HG03139 (cell line): ENCODE measurements around the gene RASAL1.

Experiments used
- ATAC-seq: cut with Tn5 transposase; IDR thresholded peaks from one replicate; pipeline ENCODE4 v1.9.1; 2021; ENCODE audit not compliant: unreplicated experiment

Gene RASAL1

DNA sequence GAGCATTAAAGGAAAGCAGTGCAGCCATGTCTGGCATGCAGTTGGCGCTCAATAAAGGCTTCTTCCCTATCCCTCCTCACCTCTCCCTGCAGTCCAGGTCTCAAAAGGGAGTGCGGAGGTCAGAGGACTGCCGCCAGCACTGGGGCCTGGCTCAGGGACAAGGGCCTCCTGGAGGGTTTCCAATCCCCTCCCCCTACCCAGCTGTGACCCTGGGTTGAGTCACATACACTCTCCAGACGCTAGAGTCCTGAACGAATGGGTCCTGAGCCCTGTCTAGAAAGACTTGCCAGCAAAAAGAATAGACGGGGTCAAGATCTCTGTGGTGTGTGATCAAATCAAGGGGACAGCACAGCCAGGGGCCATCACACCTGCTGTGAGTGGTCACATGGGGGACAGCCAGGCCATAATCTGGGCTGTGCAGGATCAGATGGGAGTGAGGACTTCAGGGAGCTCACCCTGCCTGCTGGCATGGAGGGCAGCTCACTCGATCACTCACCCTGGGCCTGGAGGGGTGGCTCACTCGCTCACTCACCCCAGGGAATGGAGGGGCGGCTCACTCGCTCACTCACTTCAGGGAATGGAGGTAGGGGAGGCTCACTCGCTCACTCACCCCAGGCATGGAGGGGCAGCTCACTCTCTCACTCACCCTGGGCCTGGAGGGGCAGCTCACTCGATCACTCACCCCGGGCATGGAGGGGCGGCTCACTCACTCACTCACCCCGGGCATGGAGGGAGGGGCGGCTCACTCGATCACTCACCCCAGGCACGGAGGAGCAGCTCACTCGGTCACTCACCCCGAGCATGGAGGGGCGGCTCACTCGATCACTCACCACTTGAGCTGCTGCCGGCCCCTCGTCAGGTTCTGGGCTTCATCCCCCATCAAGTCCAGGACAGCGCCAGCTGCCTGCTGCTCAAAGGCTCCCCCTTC lies 26.8 kb upstream of the RASAL1 start:
- no peak for ATAC-seq

DNA sequence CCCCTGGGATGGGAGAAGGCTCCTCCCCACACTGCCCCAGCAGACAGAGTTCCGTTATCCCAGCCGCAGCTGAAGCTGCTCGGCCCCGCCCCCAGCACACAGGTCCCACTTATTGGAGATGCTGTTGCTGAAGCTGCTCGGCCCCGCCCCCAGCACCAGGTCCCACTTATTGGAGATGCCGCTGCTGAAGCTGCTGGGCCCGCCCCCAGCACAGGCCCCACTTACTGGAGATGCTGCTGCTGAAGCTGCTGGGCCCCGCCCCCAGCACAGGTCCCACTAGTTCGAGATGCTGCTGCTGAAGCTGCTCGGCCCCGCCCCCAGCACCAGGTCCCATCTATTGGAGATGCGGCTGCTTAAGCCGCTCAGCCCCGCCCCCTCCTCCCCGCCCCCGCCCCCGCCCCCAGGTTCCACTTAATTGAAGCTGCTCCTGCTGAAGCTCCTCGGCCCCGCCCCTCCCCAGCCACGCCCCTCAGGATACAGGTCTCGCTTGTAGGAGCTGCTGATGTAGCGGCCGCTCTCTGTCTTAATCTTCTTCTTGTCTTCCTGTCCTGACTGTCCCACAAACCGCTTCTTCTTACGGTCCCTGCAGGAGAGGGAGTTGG lies 26.0 kb upstream of the RASAL1 start:
- ATAC-seq = no peak

DNA sequence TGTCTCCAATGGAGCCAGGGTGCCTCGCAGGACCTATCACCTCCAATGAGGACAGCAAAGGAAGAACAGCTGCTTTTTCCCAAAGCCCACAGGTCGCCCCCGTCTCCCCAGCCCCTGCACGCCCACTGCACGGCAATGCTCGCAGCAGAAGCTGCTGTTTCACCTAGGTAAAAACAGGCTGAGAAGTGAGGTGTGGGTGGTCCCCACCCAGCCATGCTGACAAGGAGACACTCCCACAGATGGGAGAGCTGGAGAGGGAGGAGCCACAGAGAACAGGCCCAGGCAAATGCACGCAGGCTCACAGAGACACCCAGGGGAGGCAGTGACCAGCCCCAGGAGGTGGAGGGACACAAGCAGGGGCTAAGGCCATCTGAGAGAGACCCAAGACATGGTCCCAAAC lies 24.4 kb upstream of the RASAL1 start:
- no peak for ATAC-seq

DNA sequence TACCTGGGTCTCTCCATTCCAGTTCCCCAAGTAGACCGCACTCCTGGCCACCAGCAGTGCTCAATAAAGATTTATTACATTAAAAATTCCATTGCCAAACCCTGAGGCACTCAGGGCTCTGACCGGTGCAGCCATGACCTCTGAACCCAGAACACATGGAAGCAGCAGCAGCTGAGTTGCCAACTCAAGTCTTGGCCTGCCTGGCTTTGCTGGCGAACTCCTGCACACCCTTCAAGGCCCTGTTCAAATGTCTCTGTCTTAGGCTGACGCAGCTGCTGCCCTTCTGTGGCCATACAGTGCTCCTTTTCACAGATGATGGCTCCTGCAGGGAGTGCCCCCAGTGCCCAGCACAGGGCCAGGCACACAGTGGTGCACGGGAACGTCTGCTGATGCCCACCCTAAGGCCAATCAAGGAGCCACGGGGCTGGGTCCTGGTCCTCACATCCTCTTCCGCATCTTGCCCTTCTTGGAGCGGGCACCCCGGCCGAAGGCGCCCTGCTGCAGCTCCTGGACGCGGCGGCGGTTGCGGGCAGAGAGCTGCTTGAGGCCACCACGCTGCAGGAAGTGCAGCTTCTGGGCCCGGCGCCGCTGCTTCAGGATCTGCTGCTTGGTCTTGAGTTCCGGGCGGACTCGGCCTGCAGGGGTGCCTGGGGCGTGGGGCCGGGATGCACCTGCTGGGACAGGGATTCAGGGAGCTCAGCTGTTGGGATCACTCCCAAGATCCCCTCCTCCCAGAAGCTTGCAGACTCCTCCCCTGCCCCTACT lies 23.1 kb upstream of the RASAL1 start:
- no peak for ATAC-seq

DNA sequence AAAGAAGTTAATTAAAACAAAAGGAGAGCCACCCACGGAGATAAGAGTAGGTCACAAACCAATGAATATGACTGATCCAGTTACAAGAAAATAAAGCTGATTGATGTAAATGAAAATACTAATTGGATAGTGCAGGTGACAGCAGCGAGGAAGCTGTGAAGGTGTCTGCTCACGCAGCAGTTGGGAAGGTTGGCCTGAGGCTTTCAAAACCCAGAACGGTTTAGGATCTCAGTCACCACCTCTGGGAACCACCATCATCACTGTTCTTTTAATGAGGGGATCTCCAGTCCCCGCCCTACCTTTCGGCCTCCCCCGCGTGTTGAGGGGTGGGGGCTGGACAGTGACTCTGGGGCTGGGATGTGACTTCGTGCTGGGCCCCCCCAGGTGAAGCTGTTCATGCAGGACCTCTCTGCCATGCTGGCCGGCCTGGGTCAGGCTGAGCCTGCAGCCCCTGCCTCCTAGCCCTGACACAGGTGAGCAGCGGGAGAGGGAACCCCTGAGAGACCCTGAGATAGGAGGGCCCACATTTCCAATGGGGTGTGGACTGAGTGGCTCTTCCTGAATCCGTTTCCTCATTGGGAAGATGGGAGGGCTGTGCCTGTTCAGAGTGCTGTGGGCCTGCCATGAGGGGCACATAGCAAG lies 21.8 kb upstream of the RASAL1 start:
- no peak for ATAC-seq

DNA sequence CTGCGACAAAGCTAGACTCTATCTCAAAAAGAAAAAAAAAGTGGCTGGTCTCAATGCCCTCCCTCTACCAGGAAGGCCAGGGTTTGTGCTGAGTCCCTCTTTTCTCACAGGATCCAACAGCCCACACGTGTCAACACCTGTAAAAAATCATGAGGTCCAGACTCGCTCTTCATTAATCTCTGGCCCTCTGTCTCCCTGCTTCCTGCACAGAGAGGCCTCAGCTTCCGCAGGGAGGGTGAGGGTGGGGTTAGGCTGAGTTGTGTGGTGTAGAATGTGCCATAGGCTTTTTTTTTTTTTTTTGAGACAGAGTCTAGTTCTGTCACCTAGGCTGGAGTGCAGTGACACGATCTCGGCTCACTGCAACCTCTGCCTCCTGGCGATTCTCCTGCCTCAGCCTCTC lies 20.1 kb upstream of the RASAL1 start:
- no peak for ATAC-seq

DNA sequence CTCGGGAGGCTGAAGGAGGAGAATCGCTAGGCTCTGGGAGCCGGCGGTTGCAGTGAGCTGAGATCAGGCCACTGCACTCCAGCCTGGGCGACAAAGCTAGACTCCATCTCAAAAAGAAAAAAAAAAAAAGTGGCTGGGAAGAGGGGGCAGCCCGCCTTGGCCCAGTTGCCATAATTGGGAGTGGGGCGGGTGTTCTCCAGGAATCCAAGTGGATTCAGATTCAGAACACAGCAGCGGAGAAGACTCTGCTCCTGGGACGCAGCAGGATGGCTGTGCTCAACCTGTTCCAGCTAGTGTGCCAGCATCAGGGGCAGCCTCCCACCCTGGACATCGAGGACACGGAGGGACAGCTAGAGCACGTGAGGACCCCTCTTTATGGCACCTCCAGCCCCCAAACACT lies 19.5 kb upstream of the RASAL1 start:
- ATAC-seq = no peak

DNA sequence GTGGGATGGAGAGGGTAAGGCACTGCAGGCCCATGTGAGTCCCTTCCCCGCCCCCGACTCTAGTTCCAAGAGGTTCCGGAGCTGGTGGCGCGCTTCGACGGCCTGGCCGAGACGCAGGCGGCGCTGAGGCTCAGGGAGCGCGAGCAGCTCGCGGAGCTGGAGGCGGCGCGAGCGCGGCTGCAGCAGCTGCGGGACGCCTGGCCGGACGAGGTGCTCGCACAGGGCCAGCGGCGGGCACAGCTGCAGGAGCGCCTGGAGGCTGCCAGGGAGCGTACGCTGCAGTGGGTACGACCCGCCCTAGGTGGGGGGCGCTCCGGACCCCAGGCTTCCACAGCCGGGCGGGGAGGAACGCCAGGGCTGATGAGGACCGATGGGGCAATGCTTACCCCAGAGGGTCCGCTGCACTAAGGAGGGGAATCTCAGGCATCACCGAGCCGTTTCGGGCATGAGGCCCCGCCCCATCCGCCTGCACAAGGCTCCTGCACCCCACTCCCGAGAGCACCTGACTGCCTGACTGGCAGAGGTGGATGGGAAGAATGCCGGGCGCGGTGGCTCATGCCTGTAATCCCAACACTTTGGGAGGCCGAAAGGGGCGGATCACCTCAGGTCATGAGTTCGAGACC lies 18.9 kb upstream of the RASAL1 start:
- ATAC-seq = no peak

DNA sequence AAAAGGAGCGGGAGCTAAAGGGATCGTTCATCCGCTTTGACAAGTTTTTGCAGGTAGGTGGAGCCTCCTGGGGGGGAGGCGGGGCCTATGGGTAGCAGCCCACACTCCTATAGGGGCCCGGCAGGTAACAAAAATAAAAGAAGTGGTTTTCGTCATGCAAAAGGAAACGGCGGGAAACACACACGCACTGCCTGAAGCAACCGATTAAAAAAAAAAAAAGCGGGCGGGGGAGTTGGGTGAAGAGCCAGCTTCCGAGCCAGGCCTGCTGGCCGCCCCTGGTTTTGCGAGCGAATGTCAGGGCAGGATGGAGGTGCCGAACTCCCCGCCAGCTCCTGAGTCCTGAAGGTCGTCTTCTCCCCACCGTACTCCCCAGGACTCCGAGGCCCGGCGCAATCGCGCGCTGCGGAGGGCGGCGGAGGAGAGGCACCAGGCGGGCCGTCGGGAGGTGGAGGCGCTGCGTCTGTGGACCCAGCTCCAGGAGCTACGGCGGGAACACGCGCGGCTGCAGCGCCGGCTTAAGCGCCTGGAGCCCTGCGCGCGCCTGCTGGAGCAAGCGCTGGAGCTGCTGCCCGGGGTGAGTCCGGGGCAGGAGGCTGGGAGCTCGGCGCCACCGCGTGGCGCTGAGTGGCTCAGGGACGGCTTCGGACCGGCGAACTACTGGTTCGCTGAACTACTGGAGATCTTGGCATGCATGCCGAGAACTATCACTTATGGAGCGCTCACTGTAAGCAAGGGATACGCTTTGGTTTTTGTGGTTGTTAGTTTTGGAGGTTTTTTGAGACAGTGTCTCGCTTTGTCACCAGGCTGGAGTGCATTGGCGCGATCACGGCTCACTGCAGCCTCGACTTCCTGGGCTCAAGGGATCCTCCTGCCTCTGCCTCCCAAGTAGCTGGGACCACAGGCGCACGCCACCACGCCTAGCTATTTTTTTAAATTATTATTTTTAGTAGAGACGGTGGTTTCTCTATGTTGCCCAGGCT lies 17.6 kb upstream of the RASAL1 start:
- no peak for ATAC-seq

DNA sequence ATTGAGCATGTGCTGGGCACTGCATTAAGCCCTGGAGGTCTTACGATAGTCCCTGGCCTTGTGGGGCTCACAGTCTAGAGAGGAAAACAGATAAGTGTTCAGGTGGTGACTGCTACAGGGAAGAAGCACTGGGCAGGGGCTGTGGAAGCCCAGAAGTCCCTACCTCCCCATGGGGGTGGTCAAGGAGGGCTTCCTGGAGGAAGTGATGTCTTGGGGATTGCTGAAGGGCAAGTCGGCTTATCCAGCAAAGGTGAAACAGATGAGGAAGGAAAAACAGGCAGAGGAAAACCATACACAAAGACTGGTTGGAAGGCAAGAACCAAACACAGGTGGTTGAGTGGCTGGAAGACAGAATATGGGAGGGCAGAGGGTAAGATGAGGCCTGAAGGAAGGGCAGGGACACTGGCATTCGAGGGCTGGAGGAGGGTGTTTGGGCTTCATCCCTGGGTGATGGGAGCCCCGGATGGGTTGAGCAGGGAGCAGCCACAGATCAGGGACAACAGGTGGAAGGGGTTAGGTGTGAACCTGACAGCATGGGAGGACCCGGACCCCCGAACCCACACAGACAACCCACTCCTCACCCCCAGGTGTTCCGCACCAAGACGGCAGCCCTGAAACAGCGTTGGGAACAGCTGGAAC lies 16.8 kb upstream of the RASAL1 start:
- ATAC-seq = no peak

DNA sequence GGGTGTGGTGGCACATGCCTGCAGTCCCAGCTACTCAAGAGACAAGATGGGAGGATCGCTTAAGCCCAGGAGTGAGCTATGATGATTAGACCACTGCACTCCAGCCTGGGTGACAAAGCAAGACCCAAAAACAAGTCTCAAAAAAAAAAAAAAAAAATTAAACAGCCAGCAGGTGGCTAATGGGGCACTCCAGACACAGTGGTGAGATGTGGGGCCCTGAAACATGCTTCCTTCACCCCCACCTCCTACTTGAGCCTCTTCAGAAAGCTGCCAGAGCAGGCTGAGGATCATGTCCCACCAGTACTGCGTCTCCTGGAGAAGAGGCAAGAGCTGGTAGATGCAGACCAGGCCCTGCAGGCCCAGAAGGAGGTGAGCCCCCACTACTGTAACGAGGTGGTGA lies 16.1 kb upstream of the RASAL1 start:
- ATAC-seq = no peak

DNA sequence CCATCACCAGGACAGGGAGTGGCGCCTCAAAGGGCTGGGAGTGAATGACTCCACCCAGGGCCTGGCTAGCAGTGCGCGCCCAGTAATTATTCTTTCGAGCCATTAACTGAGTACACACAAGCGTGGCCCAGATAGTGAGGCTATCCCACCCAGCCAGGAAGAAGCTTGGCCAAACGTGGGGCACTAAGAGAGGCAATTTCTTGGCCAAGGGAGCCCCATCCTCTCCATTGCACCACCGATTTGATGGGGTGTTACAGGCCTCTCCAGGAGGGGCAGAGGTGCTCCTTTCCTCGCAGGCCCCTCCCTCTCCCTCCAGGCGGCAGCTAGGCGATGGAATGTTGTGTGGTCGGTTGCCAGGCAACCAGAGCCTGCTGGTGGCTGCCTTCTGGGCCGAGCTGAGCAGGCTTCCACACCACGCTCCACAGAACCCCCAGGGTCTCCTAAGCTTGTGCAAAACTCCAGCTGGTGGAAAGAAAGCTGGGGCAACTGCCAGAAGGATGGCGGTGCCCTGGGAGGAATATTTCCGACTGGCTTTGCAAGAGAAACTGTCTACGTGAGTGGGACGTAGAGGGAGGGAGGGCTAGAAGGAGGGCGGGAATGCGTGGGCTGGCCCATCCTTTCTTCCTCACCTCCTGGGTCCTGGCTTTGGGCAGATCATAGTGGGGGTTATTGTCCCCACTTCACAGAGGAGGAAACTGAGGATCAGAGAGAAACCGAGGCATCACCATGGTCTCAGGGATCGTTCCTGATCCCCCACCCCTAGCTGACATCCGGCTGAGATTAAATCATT lies 14.0 kb upstream of the RASAL1 start, which contains the start of gene CFAP73:
Gene CFAP73, plus strand, starts transcription at position 364 of the 790 bp plus-strand sequence. Its CDS starts 134 bp downstream, at position 498.
- no peak for ATAC-seq

DNA sequence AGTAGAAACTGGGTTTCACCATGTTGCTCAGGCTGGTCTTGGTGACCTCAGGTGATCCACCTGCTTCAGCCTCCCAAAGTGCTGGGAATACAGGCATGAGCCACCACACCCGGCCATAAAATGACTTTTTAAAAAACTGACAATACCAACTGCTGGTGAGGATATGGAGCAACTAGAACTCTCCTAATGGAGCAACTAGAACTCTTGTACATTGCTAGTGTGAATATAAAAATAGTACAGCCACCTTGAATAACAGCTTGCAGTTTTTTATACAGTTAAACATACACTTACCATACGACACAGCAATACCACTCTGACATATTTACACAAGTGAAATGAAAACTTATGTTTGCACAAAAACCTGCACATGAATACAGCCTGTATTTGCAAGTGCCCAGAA lies 11.4 kb upstream of the RASAL1 start:
- ATAC-seq = no peak

DNA sequence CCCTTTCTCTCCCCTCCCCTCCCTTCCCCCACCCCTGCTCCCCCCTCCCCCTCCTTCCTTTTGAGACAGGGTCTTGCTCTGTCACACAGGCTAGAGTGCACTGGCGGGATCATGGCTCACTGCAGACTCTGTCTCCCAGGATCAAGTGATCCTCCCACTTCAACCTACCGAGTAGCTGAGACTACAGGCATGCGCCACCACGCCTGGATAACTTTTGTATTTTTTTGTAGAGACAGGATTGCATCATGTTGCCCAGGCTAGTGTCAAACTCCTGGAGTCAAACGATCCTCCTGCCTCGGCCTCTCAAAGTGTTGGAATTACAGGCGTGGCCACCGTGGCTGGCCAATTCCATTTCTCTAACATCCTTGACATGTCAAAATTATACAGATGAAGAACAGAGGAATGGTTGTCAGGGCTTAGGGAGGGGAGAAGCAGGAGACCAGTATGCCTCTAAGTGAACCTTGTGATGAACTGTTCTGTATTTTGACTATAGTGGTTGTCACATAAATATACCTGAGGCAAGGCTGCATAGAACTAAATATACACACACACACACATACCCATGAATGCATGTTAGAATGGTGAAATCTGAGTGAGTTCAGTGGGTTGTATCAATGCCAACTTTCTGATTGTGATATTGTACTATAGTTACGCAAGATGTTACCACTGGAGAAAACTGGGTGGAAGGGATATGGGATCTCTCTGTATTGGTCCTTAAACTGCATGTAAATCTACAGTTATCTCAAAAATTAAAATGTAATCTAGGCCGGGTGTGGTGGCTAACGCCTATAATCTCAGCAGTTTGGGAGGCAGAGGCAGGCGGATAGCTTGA lies 10.4 kb upstream of the RASAL1 start:
- ATAC-seq = no peak

DNA sequence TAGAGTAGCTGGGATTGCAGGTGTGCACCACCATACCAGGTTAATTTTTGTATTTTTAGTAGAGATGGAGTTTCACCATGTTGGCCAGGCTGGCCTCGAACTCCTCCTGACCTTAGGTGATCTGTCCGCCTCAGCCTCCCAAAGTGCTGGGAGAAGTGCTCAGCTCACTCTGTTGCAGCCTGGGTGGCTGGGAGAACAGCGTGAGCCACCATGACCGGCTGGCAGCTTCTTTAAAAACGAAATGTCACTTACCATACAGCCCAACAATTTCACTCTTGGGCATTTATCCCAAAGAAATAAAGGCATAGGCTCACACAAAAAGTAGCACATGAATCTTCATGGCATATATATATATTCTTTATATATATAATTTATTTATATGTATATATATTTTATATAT lies 9.2 kb upstream of the RASAL1 start:
- no peak for ATAC-seq

DNA sequence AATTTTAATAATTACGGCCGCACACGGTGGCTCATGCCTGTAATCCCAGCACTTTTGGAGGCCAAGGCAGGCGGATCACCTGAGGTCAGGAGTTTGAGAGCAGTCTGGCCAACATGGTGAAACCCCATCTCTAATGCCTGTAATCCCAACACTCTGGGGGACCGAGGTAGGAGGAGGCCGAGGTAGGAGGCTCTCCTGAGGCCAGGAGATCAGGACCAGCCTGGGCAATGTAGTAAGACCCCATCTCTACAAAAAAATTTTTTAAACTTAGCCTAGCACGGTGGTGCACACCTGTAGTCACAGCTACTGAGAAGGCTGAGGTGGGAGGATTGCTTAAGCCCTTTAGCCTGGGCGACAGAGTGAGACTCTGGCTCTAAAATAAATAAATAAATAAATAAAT lies 8.4 kb upstream of the RASAL1 start:
- ATAC-seq = no peak

DNA sequence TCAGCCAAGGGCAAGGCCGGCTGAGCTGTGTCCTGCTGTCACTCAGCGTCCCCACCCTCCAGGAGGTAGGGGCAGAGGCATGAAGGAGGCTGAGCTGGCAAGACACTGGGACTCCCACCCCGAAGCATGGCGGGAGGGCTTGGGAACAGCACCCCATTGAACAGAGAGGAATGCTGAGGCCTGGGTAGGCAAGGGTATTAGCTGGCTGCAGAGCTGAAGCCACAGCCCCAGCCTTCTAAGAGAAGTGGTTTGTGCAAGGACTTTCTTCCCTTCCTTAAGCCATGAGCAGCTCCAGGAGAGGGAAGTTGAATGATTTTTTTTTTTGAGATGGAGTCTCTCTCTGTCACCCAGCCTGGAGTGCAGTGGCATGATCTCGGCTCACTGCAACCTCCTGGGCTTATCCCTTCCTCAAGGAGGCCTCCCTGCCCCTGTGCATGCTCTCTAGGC lies 7.3 kb upstream of the RASAL1 start:
- no peak for ATAC-seq
